ENCODE results near the gene AGBL4.
A peak's percentile ranks its signal among the peaks of the same experiment; 100 is the strongest.

The AGBL4 gene

DNA sequence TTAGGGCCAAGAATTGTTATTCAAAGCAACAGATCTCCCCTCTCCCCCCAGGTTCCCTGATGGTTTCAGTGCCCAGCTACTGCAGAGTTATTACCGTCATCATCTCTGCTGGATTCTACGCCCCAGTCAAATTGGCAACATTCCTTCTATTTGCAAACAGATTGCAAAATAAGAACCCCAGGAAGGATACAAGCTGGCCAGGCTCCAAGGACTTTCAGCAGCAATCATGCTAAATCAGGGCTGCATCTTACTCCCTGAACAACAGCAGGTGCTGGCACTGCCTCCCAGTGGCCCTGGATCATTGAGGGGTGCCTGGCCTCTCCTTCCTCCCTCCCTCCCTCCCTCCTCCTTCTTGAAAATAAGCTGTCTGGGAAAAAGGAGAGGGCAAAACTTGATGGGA, 725.5 kb downstream of the AGBL4 start:
- no peak for DNase-seq

DNA sequence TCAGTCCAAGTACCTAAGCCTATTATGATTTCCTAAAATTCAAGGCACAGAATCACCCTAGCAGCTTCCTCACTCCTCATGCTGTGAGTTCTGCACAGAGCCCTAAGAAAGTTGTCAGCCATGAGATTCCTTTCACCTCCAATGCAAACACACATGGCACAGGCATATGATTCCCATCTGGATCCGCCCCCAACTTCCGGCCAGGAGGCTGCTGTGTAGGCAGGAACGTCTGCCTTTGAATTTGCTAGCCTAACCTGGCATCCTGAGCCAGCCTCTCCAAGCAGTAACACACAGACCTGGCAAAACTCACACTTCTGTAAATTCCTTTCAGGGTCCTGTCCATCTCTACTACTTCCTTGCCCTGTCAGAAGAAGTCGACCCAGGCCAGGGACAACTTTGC, 726.0 kb downstream of the AGBL4 start:
- DNase-seq = peak; percentile 6 to 49

DNA sequence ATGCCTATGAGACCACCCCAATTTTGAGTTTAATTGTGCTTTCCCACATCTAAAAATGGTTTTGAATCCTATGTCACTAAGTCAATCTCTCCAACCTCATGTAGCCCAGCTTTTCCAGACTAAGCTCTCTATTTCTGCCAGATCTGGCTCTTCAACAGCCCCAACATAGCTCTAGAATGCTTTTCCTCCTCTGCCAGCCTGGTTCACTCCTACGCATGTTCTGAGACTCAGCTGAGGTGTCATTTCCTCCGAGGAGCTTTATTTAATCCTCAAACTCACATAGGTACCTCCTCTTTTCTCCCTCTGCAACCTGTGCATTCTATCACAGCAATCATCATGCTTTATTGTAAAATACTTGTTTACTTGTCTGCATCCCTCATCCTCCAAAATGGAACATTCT, 729.2 kb downstream of the AGBL4 start:
- no peak for DNase-seq

DNA sequence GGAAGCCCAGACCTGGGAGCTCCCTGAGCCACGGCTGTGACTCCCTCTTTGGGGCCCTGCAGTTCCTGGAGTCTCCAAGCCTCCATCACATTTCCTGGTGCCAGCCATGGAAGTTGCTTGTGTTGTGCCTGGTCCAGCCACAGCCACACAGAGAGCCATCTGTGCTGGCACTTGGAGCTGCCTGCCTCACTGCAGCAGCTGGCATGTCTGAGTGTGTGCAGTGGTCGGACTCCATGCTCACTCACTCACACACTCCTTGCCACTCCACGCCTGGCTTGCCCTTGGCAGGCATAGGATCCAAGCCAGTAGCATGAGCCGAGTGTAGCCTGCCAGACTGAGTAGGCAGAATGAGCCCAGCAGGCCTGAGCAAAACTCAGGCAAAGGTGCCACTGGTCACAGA, 730.7 kb downstream of the AGBL4 start:
- no peak for DNase-seq

DNA sequence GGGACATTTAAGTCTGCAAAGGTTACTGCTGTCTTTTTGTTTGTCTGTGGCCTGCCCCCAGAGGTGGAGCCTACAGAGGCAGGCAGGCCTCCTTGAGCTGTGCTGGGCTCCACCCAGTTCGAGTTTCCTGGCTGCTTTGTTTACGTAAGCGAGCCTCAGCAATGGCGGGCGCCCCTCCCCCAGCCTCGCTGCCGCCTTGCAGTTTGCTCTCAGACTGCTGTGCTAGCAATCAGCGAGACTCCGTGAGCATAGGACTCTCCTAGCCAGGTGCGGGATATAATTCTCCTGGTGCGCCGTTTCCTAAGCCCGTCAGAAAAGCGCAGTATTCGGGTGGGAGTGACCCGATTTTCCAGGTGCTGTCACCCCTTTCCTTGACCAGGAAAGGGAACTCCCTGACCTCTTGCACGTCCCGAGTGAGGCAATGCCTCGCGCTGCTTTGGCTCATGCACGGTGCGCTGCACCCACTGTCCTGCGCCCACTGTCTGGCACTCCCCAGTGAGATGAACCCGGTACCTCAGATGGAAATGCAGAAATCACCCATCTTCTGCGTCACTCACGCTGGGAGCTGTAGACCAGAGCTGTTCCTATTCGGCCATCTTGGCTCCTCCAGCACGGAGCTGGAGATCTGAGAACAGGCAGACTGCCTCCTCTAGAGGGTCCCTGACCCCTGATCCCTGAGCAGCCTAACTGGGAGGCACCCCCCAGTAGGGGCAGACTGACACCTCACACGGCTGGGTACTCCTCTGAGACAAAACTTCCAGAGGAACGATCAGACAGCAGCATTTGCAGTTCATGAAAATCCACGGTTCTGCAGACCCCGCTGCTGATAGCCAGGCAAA, 766.3 kb downstream of the AGBL4 start:
- DNase-seq = peak; percentile 24 to 52

DNA sequence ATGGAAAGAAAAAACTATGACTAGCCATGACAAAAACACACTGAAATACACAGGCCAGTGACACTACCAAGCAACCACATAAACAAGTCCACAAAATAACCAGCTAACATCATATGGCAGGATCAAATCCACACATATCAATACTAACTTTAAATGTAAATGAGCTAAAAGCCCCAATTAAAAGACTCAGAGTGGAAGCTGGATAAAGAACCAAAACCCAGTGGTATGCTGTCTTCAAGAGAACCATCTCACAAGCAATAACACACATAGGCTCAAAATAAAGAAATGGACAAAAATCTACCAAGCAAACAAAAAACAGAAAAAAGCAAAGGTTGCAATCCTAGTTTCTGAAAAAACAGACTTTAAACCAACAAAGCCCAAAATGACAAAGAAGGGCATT, 770.8 kb downstream of the AGBL4 start:
- no peak for DNase-seq

DNA sequence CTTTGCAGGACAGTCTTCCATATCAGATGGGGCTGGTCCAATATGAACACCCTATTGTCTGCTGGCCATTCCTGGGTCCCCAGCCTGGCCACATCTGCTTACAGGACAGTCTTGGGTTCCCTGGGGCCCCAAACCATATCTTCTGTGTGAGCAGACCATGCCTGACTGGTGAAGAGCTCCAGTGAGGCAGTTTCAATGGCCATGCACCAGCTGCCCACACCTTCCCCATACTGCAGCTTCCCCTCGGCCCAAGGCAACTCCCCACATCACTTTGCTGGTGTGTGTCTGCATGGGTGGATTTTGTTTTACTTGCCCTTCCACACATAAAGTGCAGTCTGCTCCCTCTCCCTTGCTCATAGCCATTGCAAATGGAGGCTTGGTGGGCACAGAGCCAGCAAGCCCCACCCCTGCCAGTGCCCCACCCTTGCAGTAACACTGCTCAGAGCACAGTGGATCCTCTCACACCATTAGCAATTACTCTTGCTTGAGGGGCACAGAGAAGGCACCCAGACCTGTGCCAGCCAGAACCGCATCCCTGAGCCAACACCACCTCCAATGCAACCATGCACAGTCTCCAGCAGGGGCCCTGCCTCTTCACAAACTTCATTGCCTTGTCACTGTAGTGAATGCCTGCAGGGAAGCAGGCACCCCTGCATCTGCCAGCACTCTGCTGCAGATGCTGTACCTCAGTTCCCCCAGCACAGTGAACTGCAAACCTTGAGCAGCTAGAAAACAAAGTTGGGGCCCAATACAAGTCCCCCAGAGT, 772.6 kb downstream of the AGBL4 start:
- no peak for DNase-seq

DNA sequence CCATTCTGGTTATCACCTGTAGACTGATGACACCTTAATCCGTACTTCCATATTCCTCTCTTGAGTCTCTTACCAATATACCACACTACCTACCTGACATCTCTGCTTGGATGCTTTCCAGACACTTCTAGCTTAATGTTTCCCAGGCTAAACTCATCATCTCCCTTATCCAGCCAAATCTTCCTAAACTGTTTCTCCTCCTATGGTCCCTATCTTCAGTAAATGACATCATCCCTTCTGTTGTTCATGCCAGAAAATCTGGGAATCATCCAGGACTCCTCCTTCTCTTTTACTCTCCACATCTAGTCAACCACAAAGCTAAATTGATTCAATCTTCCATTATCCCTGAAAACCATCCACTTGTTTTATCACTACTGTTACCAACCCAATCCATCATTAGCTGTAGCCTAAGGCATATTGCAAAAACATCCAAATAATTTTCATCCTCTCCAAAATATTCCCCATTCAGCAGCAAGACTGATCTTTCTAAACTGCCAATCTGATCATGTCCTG, 783.0 kb downstream of the AGBL4 start:
- no peak for DNase-seq

DNA sequence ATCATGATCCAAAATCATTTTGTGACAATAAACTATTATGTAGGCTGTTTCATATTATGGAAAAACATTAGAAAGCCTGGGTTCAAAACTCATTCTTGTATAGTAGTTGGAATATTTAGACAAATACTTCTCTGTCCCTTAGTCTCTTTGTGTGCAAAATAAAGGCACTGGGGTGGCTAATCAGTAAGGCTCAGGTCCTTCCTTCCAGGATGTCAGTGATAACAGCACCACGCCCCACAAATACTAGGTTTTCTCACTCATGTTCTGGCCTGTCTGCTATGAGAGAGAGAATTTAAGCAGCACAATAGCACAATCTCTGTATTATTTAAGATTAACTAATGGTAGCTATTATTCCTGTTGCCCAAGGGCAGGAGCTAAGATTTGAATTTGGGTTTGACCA, 788.8 kb downstream of the AGBL4 start:
- DNase-seq = no peak

DNA sequence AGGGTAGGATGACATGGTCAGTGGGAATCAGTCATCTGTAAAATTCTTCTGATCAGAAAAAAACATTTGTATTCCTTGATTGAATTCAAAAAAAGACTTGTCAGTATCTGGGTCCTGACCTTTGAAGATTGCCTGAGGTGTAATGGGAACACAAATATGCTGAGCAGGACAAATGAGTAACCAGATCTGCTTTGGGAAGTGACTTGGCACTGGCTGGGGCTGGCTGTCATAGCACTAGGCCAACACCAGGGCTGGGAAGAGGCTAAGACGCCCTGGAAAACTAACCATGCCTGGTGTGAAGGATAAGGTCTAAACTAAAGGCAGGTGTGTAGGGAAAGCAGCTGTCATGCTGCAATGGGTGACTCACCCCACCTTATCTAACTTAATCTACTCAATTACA, 794.2 kb downstream of the AGBL4 start:
- DNase-seq = no peak

DNA sequence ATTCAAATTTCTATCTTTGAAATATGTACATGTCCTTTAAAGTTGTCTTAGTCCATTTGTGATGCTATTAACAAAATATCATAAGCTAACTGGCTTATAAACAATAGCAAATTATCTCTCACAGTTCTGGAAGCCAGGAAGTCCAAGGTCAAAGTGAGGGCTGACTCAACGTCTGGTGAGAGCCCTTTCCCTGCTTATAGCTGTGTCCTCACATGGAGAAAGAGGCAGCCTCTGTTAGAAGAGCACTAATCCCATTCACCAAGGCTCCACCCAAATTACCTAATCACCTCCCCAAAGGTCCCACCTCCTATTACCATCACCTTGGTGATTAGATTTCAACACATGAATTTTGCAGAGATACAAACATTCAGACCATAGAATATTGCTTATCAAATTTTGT, 797.0 kb downstream of the AGBL4 start:
- no peak for DNase-seq

DNA sequence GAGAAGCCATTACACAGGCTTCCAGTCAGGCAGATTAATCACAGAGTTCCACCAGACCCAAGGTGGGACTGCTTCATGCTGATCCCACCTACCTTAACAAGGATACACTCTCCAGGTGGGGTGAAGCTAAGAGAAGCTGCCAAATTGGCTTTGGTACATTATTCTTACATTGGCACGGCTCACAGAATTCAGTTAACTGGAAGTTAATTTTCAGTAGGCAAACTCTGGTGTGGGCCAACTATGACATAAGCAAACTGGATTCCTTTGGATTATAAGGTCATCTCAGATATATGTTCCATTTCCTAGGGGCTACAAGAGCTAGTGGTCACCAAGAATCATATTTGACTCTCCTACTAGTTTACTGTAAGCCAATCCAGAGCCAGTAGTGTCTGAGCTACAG, 798.3 kb downstream of the AGBL4 start:
- no peak for DNase-seq

DNA sequence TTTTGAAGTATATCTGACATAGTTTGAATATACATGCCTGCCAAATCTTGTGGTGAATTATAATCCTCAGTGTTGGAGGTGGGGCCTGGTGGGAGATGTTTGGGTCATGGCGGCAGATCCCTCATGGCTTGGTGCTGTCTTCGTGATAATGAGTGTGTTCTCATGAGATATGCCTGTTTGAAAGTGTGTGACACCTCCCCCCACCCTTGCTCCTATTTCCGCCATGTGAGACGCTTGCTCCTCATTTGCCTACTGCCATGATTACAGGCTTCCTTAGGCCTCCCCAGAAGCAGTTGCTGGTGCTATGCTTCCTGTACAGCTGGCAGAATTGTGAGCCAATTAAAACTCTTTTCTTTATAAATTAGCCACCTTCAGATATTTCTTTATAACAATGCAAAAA, 810.5 kb downstream of the AGBL4 start:
- no peak for DNase-seq

DNA sequence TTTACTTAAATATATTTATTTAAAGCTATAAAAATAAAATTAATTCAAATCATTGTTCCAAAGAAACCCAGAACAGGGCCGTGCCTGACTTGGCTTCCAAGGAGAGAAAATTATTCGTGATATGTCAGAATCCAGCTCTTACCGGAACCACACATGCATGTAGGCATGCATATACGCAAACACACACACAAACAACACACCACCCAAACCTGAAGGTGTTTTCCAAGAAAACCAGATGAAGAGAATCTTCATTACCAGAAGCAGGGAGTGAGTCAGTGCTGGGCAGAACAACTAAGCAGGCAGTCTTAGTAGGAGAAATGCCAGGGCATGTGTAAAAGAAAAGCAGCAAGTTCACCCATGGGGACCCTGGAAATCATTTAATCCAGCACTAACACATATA, 815.0 kb downstream of the AGBL4 start:
- no peak for DNase-seq

DNA sequence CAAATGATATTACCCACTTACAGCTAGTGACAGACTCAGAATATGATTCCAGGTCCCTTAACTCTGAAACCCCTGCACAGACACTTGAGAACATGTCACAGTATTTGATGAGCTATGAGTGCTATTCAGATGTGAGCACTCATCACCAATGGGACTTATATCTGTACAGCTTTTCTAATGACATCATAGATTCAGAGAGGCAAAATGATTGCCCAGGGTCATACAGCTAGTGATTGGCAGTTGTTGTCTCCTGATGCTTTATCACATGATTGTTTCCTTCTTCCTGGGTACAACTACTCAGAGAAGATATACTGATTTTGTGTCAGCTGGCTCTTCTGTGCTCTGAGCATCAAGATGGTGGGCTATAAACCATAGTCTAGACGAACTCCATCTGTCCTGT, 819.0 kb downstream of the AGBL4 start:
- DNase-seq = no peak

DNA sequence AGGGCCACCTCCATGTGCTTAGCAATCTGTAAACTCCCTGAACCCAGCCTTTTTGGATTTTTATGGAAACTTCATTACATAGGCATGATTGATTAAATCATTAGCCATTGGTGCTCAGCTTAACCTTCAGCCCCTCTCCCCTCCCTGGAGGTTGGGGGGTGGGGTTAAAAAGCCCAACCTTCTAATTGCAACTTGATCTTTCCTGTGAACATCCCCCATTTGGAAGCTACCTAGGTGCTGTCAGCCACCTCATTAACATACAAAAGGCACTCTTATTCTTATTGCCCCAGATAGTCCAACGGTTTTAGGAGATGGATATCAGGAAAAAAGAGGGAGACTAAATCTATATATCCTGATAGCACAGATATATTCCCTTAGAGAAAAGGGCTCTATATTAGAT, 823.0 kb downstream of the AGBL4 start:
- DNase-seq = no peak

DNA sequence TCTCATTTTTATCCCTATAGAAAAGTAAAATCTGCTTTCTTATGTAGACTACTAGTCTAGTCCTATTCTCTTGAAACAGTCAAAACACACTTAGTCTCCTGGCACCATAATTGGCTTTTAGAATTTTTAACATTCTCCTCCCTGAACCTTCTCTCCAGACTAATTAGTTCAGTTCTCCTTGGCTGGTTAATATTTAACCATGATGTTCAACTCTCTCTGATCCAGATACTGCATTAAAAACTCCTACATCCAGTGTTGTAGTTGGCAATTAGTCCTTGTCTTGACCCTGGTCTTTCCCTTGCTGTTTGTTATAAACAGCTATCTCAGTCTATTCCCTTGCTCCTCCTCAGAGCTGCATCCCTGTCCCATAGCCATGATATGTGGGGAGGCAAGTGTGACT, 824.2 kb downstream of the AGBL4 start:
- no peak for DNase-seq

DNA sequence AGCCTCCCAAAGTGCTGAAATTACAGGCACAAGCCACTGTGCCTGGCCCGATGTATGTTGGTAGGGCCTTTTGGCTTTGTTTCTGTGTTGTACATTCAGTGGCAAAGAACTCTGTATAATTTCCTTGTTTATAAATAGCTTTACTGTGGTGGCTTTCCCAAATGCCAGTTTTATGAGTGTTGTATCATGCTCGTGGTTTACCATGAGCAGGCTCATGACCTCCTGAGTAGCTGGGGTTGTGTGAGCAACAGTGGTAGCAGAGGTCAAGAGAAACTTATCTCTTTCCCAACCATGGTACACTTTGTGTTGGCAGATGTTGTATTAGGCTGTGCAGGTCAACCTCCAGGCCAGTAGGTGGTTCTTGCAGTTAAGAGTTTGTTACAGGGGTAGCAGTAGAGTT, 826.7 kb downstream of the AGBL4 start:
- no peak for DNase-seq

DNA sequence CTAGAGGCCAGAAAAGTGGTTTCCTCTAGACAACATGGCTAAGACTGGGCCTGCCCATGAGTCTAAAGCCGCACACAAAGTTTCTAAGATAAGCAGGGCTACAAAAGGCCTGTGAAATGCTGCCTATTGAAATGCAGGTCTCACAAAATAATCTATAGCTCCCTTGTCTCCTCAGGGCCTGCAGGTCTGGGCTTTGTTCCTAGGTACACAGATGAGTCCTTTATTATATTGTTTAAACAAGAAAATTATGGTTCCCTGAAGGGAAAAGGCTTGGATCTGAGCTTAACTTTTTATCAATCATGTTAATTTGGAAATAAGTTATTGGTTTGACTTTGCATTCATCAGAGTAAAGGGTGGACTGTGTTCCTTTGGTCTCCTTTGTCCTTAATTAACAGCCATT, 833.6 kb downstream of the AGBL4 start:
- DNase-seq = no peak

DNA sequence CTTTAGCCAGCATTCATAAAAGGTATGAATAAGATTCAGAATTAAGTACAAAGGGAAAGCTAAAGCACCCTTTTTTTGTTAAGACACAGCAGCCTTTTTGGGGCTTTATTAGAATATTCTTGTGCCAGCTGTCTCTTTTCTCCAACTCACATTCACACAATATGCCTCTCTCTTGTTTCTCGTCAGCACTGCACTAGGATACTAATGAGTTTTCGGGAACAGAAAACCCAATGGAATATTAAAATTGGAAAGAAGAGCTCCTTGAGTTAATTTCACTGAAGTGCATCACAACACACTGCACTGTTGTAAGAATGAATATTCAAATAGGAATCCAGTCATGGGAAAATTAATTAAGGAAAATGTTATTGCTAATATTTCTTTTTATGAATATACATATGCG, 836.7 kb downstream of the AGBL4 start:
- DNase-seq = no peak

DNA sequence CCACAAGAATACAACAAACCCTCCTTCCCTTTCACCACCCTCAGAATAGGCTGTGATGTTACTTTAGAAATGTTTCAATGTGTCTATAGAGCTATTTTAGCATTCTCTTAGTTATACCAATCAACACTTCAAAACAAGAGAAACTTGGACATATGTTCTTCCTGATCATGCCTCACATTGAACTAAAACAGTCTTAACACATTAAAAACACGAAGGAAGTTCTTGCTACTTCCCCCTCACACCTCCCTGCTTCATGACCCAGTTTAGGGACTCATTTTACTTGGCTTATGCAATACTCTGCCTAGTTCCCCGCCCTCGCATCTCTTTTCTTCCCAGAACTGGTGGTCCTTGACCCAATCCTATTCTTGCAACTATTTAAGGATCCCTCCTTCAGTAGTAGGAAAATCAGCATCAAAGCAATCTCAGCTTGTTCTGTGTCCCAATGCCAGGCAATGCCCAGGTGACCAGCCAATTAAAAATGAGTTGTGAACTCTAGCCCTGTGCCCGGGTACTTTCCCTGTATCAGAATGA, 838.2 kb downstream of the AGBL4 start:
- no peak for DNase-seq

DNA sequence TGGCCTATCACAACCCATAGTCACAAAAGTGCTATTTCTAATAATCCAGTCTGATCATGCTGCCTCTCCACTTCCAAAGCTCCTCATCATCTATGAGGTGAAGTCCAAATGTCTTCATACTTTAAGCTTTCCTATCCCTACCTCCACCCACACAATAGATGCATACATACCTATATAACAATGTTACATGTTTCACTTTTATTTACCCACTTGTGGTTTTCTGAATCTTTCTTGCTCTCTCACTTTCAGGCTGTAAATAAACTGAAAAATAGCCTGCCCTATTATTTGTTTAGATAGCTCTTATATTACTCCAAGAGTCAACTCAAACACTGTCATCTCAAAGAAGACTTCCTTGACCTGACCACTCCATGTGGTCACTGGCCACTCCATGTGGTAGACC, 840.3 kb downstream of the AGBL4 start:
- no peak for DNase-seq

DNA sequence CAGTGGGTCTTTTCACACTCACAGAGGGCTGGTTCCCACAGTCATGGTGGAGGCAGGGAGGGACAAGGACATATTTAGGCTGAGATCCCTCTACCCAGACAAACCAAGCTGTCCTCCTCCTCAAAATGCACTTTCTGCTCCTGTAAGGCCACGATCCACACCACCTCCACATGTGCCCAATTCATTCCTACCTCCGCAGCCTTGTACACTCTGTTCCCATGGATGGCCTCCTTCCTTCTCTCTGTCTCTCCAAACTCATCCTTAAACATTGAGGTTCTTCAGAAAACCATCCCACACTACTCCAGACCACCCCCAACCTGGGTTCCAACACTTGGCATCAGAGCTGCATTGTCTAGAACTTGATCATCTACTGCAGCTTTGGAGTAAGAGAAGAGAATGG, 842.7 kb downstream of the AGBL4 start:
- DNase-seq = no peak

DNA sequence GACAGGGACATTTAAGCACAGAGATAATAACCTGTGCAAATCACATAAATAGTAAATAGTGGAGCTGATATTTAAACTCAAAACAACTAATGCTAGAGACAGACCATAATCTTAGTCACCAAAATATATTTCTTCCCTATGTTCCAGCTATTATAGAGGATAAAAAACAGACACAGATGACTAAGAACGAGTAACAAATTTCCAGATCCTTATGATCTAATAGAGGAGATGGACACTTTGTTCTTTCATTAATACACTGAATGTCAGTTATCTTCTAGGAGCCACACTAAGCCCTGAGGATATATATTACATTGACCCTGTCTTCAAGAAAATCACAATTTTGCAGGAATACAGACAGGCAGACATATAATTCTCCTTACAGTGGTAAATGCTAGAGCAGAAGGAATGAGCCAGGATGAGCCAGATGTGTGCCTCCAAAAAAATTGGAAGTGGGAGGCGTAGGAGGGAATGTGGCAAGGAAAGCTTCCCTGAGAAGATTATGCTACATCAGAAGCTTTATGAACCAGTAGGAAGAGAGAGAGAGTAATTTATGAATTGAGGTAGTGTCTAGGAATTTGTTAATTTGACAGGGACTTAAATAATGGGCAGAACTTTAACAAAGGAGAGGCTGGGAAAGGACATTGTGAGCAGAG, 851.7 kb downstream of the AGBL4 start:
- DNase-seq = no peak
